Mucosa of rectum (tissue), 2 donors: ENCODE data around the gene STK24.
"Not testable (repeated sequence)": the region's sequence is repeated elsewhere in the genome, so short reads cannot be mapped to it uniquely, and the experiment has no call there.

Experiments
- H3K27ac ChIP-seq, 2 donors: one replicate each; pipeline ENCODE4 v1.7.0; 2013; ENCODE audit warnings: inconsistent platforms in 2 of 2, low read depth in 2 of 2, low read length in 2 of 2
- H3K27me3 ChIP-seq, 2 donors: one replicate each; pipeline ENCODE4 v1.7.0; 2013; ENCODE audit warnings: low read length in 2 of 2; ENCODE audit not compliant: control insufficient read depth in 2 of 2, insufficient read depth in 2 of 2
- H3K36me3 ChIP-seq, 2 donors: one replicate each; pipeline ENCODE4 v1.7.0; 2013; ENCODE audit warnings: low read length in 2 of 2; ENCODE audit not compliant: control insufficient read depth in 2 of 2, insufficient read depth in 2 of 2
- H3K4me1 ChIP-seq, 2 donors: one replicate each; pipeline ENCODE4 v1.7.0; 2013; ENCODE audit warnings: low read length in 2 of 2, mild to moderate bottlenecking in 1 of 2; ENCODE audit not compliant: control insufficient read depth in 2 of 2, insufficient read depth in 2 of 2
- H3K4me3 ChIP-seq, 2 donors: one replicate each; pipeline ENCODE4 v1.7.0; 2013; ENCODE audit warnings: low read length in 2 of 2
- H3K9ac ChIP-seq, 2 donors: one replicate each; pipeline ENCODE4 v1.7.0; 2013; ENCODE audit warnings: low read length in 2 of 2, low read depth in 1 of 2, mild to moderate bottlenecking in 1 of 2
- H3K9me3 ChIP-seq, 2 donors: one replicate each; pipeline ENCODE4 v1.7.0; 2013; ENCODE audit warnings: low read length in 2 of 2; ENCODE audit not compliant: control insufficient read depth in 2 of 2
- donor health status: healthy.
- donor health status: Normal muscosa, but diverticular disease.

The STK24 gene

DNA sequence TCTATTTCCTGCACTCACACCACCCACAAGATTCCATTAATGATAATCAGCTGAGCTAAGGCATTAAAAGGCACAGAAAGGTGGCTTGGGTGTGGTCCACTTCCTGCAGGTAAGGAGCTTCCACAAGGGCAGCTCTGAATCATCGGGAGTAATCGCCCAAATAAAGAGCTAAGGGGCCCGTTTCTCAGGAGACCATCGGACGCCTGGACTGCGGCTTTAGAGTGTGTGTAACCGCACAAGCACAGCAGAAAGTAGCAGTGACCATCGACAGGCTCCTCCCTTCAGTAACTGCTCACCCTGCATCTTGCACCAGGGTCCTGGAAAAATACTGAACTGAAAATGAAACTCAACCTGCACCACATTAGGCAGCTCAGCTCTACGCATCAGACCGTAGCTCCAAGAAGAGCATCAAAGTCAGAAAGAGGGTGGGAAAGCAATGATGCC is 6.0 kb downstream of the STK24 start:
- Histone ChIP-seq H3K36me3 (peaks cover 0 to 3% of the 10 kb centered on the region in 2 donors), H3K9me3 (no peaks in the 10 kb centered on the region), H3K27ac (peak overlapping the region; percentile 87), H3K4me1 (peaks cover 61 to 65% of the 10 kb centered on the region in 2 donors), H3K4me3 (peak overlapping the region; percentile 51 to 68), H3K9ac (peak overlapping the region; percentile 38), H3K27me3 (no peaks in the 10 kb centered on the region)

DNA sequence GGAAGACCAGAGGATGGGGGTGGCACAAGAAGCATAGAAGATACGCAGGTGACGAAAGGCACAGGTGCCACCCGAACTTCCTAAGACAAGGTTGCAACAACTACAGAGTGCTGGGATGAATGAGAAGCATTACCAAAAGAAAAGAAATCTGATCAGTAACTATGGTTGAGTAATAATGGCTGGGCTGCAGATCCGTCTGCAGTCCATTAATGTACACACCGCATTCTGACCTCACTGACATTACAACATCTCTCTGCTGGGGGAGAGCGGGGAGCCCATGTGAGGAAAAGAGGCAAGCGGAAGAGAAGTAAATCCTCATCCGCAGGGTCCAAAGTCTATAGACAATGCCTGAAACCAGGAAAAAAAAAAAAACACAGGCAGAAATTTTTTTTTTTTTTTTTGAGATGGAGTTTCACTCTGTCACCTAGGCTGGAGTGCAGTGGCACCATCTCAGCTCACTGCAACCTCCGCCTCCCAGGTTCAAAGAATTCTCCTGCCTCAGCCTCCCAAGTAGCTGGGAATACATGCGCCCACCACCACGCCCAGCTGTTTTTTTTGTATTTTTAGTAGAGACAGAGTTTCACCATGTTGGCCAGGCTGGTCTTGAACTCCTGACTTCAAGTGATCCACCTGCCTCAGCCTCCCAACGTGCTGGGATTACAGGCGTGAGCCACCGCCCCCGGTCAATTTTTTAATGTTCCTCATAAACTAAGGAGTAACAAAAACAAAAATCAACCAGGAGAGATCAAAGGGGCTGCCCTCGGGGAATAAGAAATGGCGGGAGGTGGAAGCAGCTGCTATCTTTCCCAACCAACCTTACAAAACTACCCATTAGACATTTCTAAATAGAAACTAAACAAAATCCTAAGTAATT is 7.2 kb downstream of the STK24 start:
- Histone ChIP-seq H3K4me1 (peaks cover 68 to 71% of the 10 kb centered on the region in 2 donors), H3K27ac (peak overlapping the region; percentile 87), H3K9ac (peak overlapping the region; percentile 3 to 38)
- H3K9me3 ChIP-seq, H3K4me3 ChIP-seq, H3K36me3 ChIP-seq, H3K27me3 ChIP-seq: not testable (repeated sequence)

DNA sequence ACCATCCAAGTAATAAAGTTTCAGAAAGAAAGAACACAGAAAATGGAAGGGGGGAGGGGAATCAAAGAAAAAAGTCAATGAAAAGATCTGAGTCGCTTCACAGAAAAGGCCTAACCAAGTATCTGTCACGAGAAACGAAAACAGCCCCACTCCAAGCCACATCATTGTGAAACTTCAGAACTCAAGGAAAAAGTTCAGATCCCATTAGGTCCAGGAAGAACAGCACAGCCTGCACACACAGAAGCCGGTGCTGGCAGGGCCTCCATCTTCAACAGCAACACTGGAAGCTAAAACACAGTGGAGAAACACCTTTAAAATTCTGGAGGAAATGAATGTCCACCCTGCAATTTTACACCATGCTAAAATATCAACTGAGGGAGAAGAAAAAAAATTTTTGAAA is 8.0 kb downstream of the STK24 start:
- H3K4me3 ChIP-seq: no peak overlapping the region
- H3K9me3 ChIP-seq: no peaks in the 10 kb centered on the region
- no peaks in the 10 kb centered on the region for H3K27me3 ChIP-seq
- H3K36me3 ChIP-seq: peaks cover 0 to 3% of the 10 kb centered on the region in 2 donors
- H3K4me1 ChIP-seq: peaks cover 71% of the 10 kb centered on the region in 2 donors
- H3K9ac ChIP-seq: no peak overlapping the region
- peak overlapping the region; percentile 14 to 56 for H3K27ac ChIP-seq

DNA sequence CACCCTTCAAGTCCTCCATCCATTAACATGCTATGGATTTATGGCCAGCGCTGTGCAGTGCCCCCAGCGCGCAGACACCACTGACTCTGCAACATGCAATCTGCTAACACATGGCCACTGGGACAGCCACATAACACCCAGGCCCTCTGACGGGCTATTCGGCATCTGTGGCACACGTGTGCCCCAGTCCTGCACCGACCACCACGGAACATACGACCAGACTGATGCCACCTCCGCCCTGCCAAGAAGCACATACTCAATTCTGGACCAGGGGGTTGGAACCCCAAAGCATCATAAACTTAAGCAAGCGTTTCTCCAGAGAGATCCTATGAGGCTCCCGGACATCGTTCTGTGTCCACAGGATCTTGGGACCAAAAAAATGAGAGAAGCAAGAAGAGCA is 9.8 kb downstream of the STK24 start:
- Histone ChIP-seq H3K9ac (no peak overlapping the region), H3K4me1 (peaks cover 66 to 71% of the 10 kb centered on the region in 2 donors), H3K27me3 (no peaks in the 10 kb centered on the region), H3K9me3 (no peaks in the 10 kb centered on the region), H3K4me3 (no peak overlapping the region), H3K27ac (peak overlapping the region; percentile 94 to 95), H3K36me3 (peaks cover 0 to 5% of the 10 kb centered on the region in 2 donors)

DNA sequence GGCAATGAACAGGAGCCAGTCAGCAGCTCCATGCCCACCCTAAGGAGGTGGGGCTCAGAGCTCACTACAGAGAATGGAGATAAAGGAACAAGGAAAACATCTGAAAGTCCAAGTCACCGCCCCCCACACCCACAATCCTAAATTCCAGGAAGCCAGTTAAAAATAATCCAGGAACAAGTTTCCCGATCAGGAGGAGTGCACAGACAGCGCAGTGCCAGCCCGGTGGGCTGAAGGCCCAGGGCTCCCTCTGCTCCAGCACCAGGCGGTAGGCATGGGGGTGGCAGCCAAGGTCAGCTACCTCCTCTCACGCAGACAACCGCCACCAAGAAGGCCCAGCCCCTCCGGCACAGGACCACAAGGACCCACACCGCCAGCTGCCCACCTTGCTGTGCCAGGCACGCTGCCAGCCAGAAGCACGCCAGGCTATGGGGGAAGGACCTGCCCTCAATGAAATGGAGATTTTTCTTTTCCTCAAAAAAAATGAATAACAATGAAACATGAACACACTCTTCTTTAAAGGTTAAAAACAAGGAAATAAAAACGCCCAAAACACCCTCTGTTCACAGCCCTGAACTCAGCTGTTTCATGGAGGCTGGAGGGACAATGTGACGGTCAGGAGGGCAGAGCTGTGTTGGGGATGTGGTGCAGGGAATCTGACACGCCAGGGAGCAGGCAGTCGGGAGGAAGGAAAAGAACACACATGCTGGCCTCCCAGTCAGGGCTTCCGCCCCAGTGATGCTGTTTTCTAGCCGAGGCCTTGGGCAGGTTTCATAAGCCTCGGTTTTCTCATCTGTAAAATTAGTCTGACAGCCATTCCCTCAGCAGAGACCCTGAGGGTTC is 11.0 kb downstream of the STK24 start:
- Histone ChIP-seq H3K4me3 (peak overlapping the region; percentile 47 to 49), H3K27me3 (no peaks in the 10 kb centered on the region), H3K9me3 (no peaks in the 10 kb centered on the region), H3K27ac (peak overlapping the region; percentile 94 to 95), H3K36me3 (peaks cover 0 to 7% of the 10 kb centered on the region in 2 donors), H3K9ac (peak overlapping the region; percentile 76 to 79), H3K4me1 (peaks cover 59 to 71% of the 10 kb centered on the region in 2 donors)

DNA sequence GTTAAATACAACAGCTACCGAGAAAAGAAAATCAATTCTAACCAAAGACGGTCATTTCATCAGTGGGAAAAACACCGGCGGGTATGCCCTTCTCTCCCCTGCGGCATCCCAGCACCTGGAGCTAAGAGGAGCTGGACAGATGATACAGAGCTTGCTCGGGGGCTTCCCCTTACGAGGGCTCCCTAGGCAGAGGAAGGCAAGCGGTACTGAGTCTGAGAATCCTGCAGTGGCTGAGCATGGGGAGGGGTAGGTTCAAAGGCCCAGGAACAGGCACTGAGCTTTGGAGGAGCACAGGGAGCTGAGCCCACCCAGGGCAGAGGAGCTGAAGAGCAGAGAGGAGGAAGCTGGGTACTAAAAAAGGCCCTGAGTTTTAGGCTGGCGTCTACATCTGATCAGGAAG is 12.7 kb downstream of the STK24 start:
- Histone ChIP-seq H3K27ac (peak overlapping the region; percentile 1 to 10), H3K4me3 (no peak overlapping the region), H3K27me3 (no peaks in the 10 kb centered on the region), H3K9ac (no peak overlapping the region), H3K36me3 (peaks cover 0 to 9% of the 10 kb centered on the region in 2 donors), H3K4me1 (peaks cover 45 to 57% of the 10 kb centered on the region in 2 donors), H3K9me3 (no peaks in the 10 kb centered on the region)

DNA sequence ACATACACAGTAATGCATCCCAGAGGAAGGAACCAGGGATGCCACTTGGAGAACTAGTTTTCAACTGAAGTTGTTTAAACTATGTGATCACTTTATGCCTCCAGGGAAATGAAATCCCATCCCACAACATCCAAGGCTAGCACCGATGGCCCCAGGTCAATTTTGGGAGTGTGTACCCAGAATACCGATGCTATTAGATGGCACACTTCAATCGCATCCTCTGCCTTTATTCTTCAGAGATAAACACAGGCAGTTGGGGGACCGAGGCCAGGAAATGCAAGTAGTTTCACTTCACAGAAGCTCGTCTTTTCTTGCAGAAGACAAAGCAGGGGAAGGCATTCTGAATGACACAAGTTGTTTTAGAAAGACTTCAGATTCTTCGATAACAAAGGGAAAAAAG is 13.8 kb downstream of the STK24 start:
- peaks cover 49 to 59% of the 10 kb centered on the region in 2 donors for H3K4me1 ChIP-seq
- H3K4me3 ChIP-seq: peak overlapping the region in 1 of 2 donors; percentile 44
- peaks cover 0 to 9% of the 10 kb centered on the region in 2 donors for H3K36me3 ChIP-seq
- H3K9me3 ChIP-seq: no peaks in the 10 kb centered on the region
- peak overlapping the region in 1 of 2 donors; percentile 32 for H3K9ac ChIP-seq
- H3K27ac ChIP-seq: peak overlapping the region; percentile 16 to 25
- no peaks in the 10 kb centered on the region for H3K27me3 ChIP-seq

DNA sequence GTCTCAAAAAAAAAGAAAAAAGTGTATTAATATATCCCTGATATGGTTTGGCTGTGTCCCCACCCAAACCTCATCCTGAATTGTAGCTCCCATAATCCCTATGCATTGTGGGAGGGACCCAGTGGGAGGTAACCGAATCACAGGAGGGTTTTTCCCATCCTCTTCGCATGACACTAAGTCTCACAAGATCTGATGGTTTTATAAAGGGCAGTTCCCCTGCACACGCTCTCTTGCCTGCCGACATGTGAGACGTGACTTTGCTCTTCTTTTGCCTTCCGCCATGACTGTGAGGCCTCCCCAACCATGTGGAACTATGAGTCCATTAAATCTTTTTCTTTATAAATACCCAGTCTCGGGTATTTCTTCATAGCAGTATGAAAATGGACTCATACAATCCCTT is 17.7 kb downstream of the STK24 start:
- H3K9me3 ChIP-seq: no peaks in the 10 kb centered on the region
- no peak overlapping the region for H3K4me3 ChIP-seq
- H3K4me1 ChIP-seq: peaks cover 29 to 43% of the 10 kb centered on the region in 2 donors
- no peak overlapping the region for H3K27ac ChIP-seq
- H3K36me3 ChIP-seq: peaks cover 0 to 6% of the 10 kb centered on the region in 2 donors
- H3K9ac ChIP-seq: no peak overlapping the region
- no peaks in the 10 kb centered on the region for H3K27me3 ChIP-seq

DNA sequence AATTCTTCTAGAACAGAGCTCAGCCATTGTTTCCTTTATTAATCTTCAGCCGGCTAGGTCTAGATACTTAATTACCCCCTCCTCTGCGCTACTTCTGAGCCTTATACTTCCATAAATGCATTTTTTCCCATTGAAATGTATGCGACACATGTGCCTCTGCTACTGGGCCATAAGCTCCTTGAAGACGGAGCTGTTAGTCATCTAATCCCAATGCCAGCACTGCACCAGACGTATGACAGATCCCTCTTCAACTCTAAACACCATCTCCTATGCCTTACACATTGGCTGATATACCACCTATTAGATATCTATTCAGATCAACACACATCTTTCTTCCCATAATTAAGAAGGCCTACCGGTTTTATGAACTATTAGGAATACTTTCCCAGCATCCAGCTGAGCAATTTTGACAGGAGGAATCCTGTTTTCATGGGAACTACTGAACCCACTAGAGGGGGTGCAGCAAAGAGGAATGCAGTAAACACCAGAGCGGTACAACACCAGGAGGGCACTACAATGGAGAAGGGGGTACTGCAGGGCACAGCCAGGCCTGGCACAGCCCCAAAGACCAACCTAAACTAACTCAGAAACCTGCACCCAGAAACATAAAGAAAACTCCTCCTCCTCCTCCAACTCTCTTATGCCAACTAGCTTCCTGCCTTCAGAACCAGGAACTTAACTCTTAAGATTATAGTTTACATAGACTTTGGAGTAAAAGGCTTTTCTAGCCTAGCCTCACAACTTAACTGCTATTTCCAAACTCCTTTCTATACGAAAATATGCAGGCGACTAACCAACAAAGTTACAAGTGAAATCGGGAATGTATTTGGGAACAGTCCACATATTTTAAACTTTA is 18.7 kb downstream of the STK24 start:
- Histone ChIP-seq H3K27me3 (no peaks in the 10 kb centered on the region), H3K36me3 (peaks cover 0 to 6% of the 10 kb centered on the region in 2 donors), H3K9me3 (no peaks in the 10 kb centered on the region), H3K27ac (peak overlapping the region in 1 of 2 donors; percentile 0), H3K4me3 (no peak overlapping the region), H3K9ac (no peak overlapping the region), H3K4me1 (peaks cover 28 to 39% of the 10 kb centered on the region in 2 donors)
